Activated naive CD8-positive, alpha-beta T cell treated with anti-CD3 and anti-CD28 coated beads for 36 hours (primary cell): Measurements from ENCODE around the gene SPCS3. TPM values are rescaled to one million over a fixed set of nuclear protein-coding genes. Genes with fewer than 3 reads are reported as not detected.
"Not testable (repeated sequence)": the region's sequence is repeated elsewhere in the genome, so short reads cannot be mapped to it uniquely, and the experiment has no call there.

Experiments used
- DNase-seq: peaks from one replicate; pipeline ENCODE4 v3.0.0; 2021
- H3K27ac Mint-ChIP-seq: one replicate; pipeline ENCODE4 v1.8.0; 2022; ENCODE audit warnings: mild to moderate bottlenecking, moderate library complexity, mixed read lengths
- H3K27me3 Mint-ChIP-seq: one replicate; pipeline ENCODE4 v1.8.0; 2022; ENCODE audit warnings: mild to moderate bottlenecking, mixed read lengths
- H3K36me3 Mint-ChIP-seq: one replicate; pipeline ENCODE4 v1.8.0; 2021; ENCODE audit warnings: mild to moderate bottlenecking, mixed read lengths
- H3K4me1 Mint-ChIP-seq: one replicate; pipeline ENCODE4 v1.8.0; 2021; ENCODE audit warnings: mixed read lengths
- H3K4me3 Mint-ChIP-seq: one replicate; pipeline ENCODE4 v1.8.0; 2022; ENCODE audit warnings: mild to moderate bottlenecking, moderate library complexity, mixed read lengths
- H3K9me3 Mint-ChIP-seq: one replicate; pipeline ENCODE4 v1.8.0; 2022; ENCODE audit warnings: mixed read lengths
- total RNA-seq, 2 experiments: library from RNA; stranded (reverse); gene quantifications; one replicate each; pipeline ENCODE4 v1.2.3, GENCODE V29; 2021

Gene SPCS3
- 100 to 1,000 TPM; 165 to 166 TPM for total RNA-seq

- DNase-seq = peak; percentile 95
- Mint-ChIP-seq H3K9me3 (no peaks in the 10 kb centered on the region), H3K27me3 (no peaks in the 10 kb centered on the region), H3K36me3 (peaks cover 27% of the 10 kb centered on the region), H3K4me3 (peak within 1 kb of the TSS; percentile 94), H3K4me1 (peaks cover 34% of the 10 kb centered on the region), H3K27ac (peak within 1 kb of the TSS; percentile 93)
Observed at GRCh38 chr4:176319704-176320339, at the start of gene SPCS3. Gene SPCS3 (plus strand): TSS chr4:176319966. CDS start chr4:176320077, 111 bp downstream.

- H3K27ac Mint-ChIP-seq = no peak overlapping the region
- H3K4me3 Mint-ChIP-seq = no peak overlapping the region
- H3K9me3 Mint-ChIP-seq = no peaks in the 10 kb centered on the region
- H3K27me3 Mint-ChIP-seq = peaks cover 10% of the 10 kb centered on the region
- no peaks in the 10 kb centered on the region for H3K36me3 Mint-ChIP-seq
- DNase-seq = no peak
- H3K4me1 Mint-ChIP-seq = no peaks in the 10 kb centered on the region
Observed at GRCh38 chr4:176270669-176271068, 49.1 kb upstream of the SPCS3 start.

DNA sequence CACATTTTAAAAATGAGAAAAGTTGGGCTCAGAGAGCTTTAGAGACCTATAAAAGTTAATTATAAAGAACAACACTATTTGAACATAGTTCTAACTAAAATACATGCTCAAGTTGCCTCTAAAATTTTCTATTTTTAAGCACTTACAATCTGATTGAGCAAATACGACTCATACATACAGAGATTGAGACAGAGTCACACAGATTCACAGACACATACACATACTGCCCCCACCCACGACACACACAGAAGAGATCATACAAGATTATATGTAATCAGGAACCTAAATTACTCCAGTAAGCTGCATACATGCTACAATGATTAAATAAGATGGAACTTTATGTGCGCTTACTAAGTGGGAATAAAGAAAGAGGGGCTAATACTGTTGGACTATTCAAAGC lies 48.0 kb upstream of the SPCS3 start:
- Mint-ChIP-seq H3K9me3 (no peaks in the 10 kb centered on the region), H3K27ac (no peak overlapping the region), H3K4me1 (no peaks in the 10 kb centered on the region), H3K4me3 (no peak overlapping the region), H3K27me3 (peaks cover 15% of the 10 kb centered on the region), H3K36me3 (no peaks in the 10 kb centered on the region)
- no peak for DNase-seq

GRCh38 chr4:176272799-176273198 lies 47.0 kb upstream of the SPCS3 start:
- H3K36me3 Mint-ChIP-seq = no peaks in the 10 kb centered on the region
- H3K27ac Mint-ChIP-seq = no peak overlapping the region
- H3K4me3 Mint-ChIP-seq = no peak overlapping the region
- no peaks in the 10 kb centered on the region for H3K9me3 Mint-ChIP-seq
- no peak for DNase-seq
- no peaks in the 10 kb centered on the region for H3K4me1 Mint-ChIP-seq
- H3K27me3 Mint-ChIP-seq = peaks cover 26% of the 10 kb centered on the region

DNA sequence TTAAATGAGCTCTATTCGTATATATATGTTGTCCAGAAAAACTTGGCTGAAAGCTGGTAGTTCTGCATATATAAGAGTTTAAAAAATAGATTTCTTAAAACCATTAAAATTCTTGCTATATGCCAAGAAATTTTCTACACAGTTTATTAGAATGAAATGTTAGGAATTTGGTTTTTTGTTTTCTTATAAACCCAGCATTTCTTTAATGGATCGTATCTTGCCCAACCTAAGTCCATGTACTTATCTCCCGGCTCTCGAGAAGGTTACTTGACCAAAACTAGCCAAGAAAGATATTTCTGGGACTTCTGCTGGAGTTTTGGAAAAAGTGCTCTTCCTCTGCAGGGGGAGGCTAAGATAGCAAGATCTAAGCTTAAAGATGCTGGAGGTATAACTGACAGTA lies 46.0 kb upstream of the SPCS3 start:
- no peak overlapping the region for H3K4me3 Mint-ChIP-seq
- no peaks in the 10 kb centered on the region for H3K36me3 Mint-ChIP-seq

DNA sequence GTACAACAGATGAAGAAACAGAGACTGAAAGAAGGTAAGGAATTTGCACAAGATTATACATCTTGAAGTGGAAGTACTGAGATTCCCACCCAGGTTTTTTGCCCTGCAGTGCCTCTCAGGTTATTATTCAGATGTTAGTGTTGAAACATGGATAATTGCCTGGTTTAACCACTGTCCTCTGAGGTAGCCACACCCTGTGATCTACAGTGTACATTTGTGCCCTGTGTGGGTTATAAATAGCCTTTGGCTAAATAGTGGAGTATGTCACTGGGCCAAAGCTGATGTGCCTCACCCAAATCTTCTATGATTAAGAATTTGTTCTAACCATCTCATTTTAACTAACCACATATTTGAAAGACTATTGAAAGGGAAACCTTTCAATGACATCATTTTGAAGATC lies 45.3 kb upstream of the SPCS3 start:
- no peak overlapping the region for H3K27ac Mint-ChIP-seq
- peaks cover 33% of the 10 kb centered on the region for H3K27me3 Mint-ChIP-seq
- H3K36me3 Mint-ChIP-seq = no peaks in the 10 kb centered on the region
- DNase-seq = no peak
- no peak overlapping the region for H3K4me3 Mint-ChIP-seq
- H3K9me3 Mint-ChIP-seq = peaks cover under 1% of the 10 kb centered on the region
- no peaks in the 10 kb centered on the region for H3K4me1 Mint-ChIP-seq

More for the DNA sequence above, 46.0 kb upstream of the SPCS3 start:
- Mint-ChIP-seq H3K27ac (no peak overlapping the region), H3K9me3 (no peaks in the 10 kb centered on the region), H3K4me1 (no peaks in the 10 kb centered on the region), H3K27me3 (peaks cover 30% of the 10 kb centered on the region)
- no peak for DNase-seq

DNA sequence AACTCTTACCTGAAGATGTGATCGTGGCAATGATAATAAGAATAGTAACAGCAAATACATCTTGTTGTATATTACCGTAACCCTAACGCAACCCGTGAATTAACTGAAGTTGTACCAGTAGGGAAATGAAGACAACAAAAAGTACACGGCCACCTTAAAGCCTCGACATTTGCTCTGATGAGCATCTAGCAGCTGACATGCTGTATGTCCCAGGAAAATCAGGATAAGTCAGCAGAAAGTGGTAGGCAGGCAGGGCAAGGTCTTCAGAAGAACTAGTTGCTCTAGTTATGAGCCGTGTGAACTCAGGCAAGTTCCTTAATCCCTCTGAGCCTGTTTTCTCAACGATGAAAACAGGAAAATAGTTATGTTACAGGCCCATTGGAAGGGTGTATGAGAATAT lies 43.1 kb upstream of the SPCS3 start:
- H3K36me3 Mint-ChIP-seq = no peaks in the 10 kb centered on the region
- no peak for DNase-seq
- H3K4me3 Mint-ChIP-seq = no peak overlapping the region
- H3K27ac Mint-ChIP-seq = no peak overlapping the region
- no peaks in the 10 kb centered on the region for H3K4me1 Mint-ChIP-seq
- peaks cover 2% of the 10 kb centered on the region for H3K9me3 Mint-ChIP-seq
- peaks cover 37% of the 10 kb centered on the region for H3K27me3 Mint-ChIP-seq

- no peaks in the 10 kb centered on the region for H3K4me1 Mint-ChIP-seq
- H3K9me3 Mint-ChIP-seq = peaks cover 2% of the 10 kb centered on the region
- no peak overlapping the region for H3K27ac Mint-ChIP-seq
- H3K36me3 Mint-ChIP-seq = no peaks in the 10 kb centered on the region
- peaks cover 37% of the 10 kb centered on the region for H3K27me3 Mint-ChIP-seq
- peak; percentile 17 for DNase-seq
- no peak overlapping the region for H3K4me3 Mint-ChIP-seq
Observed at GRCh38 chr4:176277162-176277904, 42.4 kb upstream of the SPCS3 start.

GRCh38 chr4:176279560-176279959 lies 40.2 kb upstream of the SPCS3 start:
- peaks cover 35% of the 10 kb centered on the region for H3K27me3 Mint-ChIP-seq
- H3K4me3 Mint-ChIP-seq, H3K27ac Mint-ChIP-seq, H3K4me1 Mint-ChIP-seq, H3K36me3 Mint-ChIP-seq, DNase-seq, H3K9me3 Mint-ChIP-seq: not testable (repeated sequence)

DNA sequence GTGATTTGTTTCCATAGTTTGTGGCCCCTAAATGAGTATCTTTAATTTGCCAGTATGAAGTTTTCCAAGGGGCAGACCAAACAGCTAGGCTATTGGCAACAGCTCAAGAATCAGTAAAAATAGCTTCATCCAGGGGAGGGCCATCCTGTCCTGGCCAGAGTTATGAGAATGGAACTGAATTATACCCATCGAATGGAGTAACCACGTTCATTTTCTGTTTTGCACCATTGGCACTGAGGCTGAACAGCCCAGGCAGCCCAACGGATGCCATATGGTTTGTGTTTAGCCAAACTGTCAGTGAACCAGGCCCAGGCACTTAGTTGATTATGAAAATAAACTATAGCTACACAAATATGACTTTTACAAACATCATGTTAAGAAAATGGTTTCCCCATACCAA lies 33.0 kb upstream of the SPCS3 start:
- Mint-ChIP-seq H3K36me3 (no peaks in the 10 kb centered on the region), H3K4me3 (no peak overlapping the region), H3K27me3 (peaks cover 12% of the 10 kb centered on the region), H3K9me3 (no peaks in the 10 kb centered on the region), H3K4me1 (no peaks in the 10 kb centered on the region), H3K27ac (no peak overlapping the region)
- no peak for DNase-seq

- peaks cover 12% of the 10 kb centered on the region for H3K27me3 Mint-ChIP-seq
- H3K27ac Mint-ChIP-seq = no peak overlapping the region
- DNase-seq = no peak
- no peaks in the 10 kb centered on the region for H3K9me3 Mint-ChIP-seq
- no peaks in the 10 kb centered on the region for H3K36me3 Mint-ChIP-seq
- H3K4me1 Mint-ChIP-seq = no peaks in the 10 kb centered on the region
- H3K4me3 Mint-ChIP-seq = no peak overlapping the region
Observed at GRCh38 chr4:176287546-176287945, 32.2 kb upstream of the SPCS3 start.

- H3K4me3 Mint-ChIP-seq = no peak overlapping the region
- H3K36me3 Mint-ChIP-seq = no peaks in the 10 kb centered on the region
- DNase-seq = no peak
- H3K27ac Mint-ChIP-seq = no peak overlapping the region
- H3K9me3 Mint-ChIP-seq = no peaks in the 10 kb centered on the region
- H3K4me1 Mint-ChIP-seq = no peaks in the 10 kb centered on the region
- peaks cover 12% of the 10 kb centered on the region for H3K27me3 Mint-ChIP-seq
Observed at GRCh38 chr4:176288020-176288419, 31.7 kb upstream of the SPCS3 start.

DNA sequence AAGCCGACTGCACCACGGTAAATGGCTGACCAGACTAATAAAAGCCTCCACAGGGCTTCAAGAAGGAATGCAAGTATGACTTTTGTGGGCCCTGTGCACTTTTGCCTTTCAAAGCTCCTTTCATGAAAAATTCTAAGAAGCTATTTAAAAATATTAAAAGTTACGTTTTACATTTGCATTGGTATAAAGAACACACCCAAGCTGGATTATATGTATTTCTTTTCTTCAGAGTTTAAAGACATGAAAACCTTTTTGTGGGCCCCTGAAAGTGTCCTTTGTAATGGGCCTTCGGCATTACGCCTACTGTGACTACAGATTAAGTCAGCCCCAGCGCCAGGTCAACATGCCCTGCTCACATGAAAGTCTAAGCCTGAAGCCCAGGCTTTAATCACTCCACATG lies 30.2 kb upstream of the SPCS3 start:
- Mint-ChIP-seq H3K9me3 (no peaks in the 10 kb centered on the region), H3K27ac (no peak overlapping the region), H3K4me3 (no peak overlapping the region), H3K4me1 (no peaks in the 10 kb centered on the region), H3K27me3 (peaks cover 7% of the 10 kb centered on the region), H3K36me3 (no peaks in the 10 kb centered on the region)
- DNase-seq = no peak

DNA sequence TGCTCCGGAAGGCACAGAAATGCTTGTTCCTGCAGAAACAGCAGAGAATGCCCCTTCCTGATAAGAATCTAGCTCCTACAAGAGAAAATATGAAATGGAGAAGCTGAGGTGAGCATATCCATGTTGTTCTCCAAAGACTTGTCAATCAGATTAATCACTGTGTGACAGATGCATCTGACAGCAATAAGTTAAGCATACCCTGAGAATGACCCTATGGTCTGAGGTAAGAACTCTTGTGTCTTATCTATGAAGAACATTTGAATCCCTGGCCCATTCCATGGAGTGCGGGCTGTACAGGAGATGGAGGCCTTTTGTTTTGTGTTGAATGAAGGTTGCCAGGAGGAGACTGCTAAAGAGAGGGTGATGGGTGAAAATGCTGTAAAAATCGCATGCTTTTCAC lies 29.2 kb upstream of the SPCS3 start:
- DNase-seq = no peak
- Mint-ChIP-seq H3K27ac (no peak overlapping the region), H3K4me1 (no peaks in the 10 kb centered on the region), H3K36me3 (no peaks in the 10 kb centered on the region), H3K27me3 (peaks cover 7% of the 10 kb centered on the region), H3K9me3 (no peaks in the 10 kb centered on the region), H3K4me3 (no peak overlapping the region)

GRCh38 chr4:176291748-176292147 lies 28.0 kb upstream of the SPCS3 start:
- Mint-ChIP-seq H3K27ac (no peak overlapping the region), H3K27me3 (peaks cover 7% of the 10 kb centered on the region), H3K4me3 (no peak overlapping the region), H3K36me3 (no peaks in the 10 kb centered on the region), H3K4me1 (no peaks in the 10 kb centered on the region), H3K9me3 (no peaks in the 10 kb centered on the region)
- DNase-seq = no peak

- H3K4me1 Mint-ChIP-seq = no peaks in the 10 kb centered on the region
- H3K27me3 Mint-ChIP-seq = peaks cover 7% of the 10 kb centered on the region
- H3K4me3 Mint-ChIP-seq = no peak overlapping the region
- no peak for DNase-seq
- no peaks in the 10 kb centered on the region for H3K36me3 Mint-ChIP-seq
- H3K27ac Mint-ChIP-seq = no peak overlapping the region
- H3K9me3 Mint-ChIP-seq = no peaks in the 10 kb centered on the region
Observed at GRCh38 chr4:176292920-176293319, 26.8 kb upstream of the SPCS3 start.
